ENCODE measurements around the gene SLC6A6.

DNA sequence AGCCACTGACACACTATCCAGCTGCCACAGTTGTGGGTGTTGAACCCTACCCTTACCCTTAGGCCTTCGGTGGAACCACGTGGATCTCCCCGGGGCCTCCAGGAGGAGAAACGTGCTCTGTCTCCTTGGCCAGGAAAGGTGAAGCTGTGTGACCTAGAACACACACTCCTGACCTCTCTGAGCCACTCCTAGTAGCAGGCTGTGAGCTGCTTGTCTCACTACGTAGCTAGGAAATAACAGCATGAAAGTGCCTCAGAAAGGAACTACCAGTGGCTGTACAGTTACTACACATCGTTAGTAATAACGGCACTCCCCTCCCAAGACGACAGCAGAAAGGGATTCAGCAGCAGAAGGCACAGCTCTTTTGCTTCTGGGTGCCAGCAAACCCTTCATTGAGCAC lies 36.2 kb upstream of the SLC6A6 start:
- TF ChIP-seq, protein P1, sequence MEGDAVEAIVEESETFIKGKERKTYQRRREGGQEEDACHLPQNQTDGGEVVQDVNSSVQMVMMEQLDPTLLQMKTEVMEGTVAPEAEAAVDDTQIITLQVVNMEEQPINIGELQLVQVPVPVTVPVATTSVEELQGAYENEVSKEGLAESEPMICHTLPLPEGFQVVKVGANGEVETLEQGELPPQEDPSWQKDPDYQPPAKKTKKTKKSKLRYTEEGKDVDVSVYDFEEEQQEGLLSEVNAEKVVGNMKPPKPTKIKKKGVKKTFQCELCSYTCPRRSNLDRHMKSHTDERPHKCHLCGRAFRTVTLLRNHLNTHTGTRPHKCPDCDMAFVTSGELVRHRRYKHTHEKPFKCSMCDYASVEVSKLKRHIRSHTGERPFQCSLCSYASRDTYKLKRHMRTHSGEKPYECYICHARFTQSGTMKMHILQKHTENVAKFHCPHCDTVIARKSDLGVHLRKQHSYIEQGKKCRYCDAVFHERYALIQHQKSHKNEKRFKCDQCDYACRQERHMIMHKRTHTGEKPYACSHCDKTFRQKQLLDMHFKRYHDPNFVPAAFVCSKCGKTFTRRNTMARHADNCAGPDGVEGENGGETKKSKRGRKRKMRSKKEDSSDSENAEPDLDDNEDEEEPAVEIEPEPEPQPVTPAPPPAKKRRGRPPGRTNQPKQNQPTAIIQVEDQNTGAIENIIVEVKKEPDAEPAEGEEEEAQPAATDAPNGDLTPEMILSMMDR (IDR thresholded peaks at IDR 0.05), result no peak
- no peak for TF ChIP-seq EZH2 (IDR thresholded peaks at IDR 0.05)

Data from neural progenitor cell (in vitro differentiated cells).